ENCODE measurements around the gene ZNF511.
A peak's percentile ranks its signal among the peaks of the same experiment; 100 is the strongest.
"Not testable (repeated sequence)": the region's sequence is repeated elsewhere in the genome, so short reads cannot be mapped to it uniquely, and the experiment has no call there.

Gene ZNF511

DNA sequence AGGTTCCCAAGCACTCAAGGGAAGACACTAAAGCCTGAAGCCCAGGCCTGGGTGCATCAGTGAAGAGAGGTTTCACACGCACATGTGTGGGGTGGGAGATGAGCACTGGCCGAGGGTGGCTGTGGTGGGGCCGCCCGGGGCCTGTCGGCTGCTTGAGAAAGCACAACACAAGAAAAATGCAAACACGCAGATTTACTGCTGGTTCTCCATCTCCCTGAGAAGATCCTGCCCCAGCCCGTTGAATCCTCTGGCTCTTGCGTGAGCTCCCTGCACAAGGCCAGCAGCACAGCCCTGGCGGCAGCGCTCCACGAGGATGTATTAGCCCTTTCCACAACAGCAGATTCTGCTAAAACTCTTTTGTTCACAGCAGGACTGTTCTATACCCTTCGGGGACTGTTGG lies 6.2 kb downstream of the ZNF511 start:
- no peak for DNase-seq (ENCODE audit: low read depth in 2 of 2)

DNA sequence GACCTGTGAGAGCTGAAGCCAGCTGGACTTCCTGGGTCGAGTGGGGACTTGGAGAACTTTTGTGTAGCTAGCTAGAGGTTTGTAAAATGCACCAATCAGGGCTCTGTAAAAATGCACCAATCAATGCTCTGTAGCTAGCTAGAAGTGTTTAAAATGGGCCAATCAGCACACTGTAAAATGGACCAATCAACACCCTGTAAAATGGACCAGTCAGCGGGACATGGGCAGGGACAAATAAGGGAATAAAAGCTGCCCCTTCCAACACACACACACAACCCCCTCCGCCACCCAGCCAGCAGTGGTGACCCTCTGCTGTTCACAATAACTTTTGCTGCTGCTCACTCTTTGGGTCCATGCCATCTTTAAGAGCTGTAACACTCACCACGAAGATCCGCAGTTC lies 7.1 kb downstream of the ZNF511 start:
- no peak for DNase-seq (ENCODE audit: low read depth in 2 of 2)

DNA sequence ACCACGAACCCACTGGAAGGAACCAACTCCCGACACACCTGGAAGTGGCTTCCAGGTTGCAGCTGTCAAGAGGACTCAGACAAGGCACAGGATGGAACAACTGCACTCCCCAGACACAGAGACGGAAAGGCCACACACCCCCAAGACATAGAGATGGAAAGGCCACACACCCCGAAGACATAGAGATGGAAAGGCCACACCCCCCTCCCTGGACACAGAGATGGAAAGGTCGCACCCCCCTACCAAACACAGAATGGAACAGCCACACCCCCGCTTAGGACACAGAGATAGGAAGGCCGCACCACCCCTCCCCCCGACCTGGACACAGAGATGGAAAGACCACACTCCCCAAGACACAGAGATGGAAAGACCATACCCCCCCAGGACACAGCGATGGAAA lies 7.6 kb downstream of the ZNF511 start:
- DNase-seq (ENCODE audit: low read depth in 2 of 2) = no peak

DNA sequence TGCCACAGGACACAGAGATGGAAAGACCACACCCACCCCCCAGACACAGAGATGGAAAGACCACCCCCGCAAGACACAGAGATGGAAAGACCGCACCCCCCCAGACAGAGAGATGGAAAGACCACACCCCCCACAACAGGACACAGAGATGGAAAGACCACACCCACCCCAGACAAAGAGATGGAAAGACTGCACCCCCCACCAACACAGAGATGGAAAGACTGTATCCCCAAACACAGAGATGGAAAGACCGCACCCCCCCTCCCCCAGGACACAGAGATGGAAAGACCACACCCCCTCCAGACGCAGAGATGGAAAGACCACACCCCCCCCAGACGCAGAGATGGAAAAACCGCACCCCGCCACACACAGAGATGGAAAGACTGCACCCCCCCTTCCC lies 8.0 kb downstream of the ZNF511 start:
- no peak for DNase-seq (ENCODE audit: low read depth in 2 of 2)

DNA sequence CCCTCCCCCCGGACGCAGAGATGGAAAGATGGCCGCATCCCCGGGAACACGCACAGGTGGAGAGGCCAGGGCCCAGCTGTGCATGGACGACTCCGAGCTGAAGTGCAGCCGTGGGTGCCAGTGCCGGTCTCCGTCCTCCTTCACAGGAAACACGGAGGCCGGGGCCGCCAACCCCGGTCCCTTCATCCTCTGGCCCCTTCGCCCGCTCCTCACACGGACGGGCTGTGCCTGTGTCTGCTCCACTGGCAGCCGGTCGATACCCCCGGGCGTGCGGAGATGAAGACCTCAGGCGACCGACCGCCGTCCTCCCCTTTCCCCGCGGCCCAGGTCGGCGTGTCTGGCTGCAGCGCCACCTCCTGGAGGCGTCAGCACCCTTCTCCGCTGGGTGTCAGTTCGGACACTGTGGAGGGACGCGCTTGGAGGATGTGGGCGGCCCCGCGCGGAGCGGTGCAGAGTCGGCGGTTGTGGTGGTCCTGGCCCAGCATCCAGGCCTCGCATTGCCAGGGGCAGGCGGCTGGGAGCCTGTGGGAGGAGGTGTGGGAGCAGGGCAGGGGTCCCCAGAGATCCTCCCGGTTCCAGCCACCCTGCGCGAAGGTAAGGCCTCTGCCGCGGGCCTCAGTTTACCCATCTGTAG lies 9.9 kb downstream of the ZNF511 start:
- peak in 1 of 2 donors; percentile 67 for DNase-seq (ENCODE audit: low read depth in 2 of 2)

DNA sequence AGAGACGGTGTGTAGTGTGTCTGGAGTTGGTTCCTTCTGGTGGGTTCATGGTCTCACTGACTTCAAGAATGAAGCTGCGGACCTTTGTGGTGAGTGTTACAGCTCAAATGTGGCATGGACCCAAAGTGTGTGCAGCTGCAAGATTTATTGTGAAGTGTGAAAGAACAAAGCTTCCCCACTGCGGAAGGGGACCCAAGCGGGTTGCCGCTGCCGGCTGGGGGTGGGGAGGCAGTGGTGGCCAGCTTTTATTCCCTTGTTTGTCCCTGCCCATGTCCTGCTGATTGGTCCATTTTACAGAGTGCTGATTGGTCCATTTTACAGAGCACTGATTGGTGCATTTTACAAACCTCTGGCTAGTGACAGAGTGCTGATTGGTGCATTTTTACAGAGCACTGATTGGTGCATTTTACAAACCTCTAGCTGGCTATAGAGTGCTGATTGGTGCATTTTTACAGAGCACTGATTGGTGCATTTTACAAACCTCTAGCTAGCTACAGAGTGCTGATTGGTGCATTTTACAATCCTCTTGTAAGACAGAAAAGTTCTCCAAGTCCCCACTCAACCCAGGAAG lies 12.2 kb downstream of the ZNF511 start:
- DNase-seq (ENCODE audit: low read depth in 2 of 2) = not testable (repeated sequence)

DNA sequence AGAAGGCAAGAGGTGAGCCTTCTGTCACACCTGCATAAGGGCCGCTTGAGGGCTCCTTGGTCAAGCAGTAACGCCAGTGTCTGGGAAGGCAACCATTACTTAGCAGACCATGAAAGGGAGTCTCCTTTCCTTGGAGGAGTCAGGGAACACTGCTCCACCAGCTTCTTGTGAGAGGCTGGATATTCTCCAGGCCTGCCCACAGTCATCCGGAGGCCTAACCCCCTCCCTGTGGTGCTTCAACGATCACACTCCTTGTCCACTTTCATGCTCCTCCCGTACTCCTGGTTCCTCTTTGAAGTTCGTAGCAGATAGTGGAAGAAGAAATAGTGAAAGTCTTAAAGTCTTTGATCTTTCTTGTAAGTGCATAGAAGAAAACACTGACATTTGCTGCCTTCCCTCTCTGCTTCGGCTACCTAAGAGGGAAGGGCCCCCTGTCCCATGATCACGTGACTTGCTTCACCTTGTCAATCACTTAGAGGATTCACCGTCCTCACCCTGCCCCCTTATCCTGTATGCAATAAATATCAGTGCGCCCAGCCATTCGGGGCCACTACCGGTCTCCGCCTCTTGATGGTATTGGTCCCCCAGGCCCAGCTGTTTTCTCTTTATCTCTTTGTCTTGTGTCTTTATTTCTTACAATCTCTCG lies 13.5 kb downstream of the ZNF511 start:
- not testable (repeated sequence) for DNase-seq (ENCODE audit: low read depth in 2 of 2)

DNA sequence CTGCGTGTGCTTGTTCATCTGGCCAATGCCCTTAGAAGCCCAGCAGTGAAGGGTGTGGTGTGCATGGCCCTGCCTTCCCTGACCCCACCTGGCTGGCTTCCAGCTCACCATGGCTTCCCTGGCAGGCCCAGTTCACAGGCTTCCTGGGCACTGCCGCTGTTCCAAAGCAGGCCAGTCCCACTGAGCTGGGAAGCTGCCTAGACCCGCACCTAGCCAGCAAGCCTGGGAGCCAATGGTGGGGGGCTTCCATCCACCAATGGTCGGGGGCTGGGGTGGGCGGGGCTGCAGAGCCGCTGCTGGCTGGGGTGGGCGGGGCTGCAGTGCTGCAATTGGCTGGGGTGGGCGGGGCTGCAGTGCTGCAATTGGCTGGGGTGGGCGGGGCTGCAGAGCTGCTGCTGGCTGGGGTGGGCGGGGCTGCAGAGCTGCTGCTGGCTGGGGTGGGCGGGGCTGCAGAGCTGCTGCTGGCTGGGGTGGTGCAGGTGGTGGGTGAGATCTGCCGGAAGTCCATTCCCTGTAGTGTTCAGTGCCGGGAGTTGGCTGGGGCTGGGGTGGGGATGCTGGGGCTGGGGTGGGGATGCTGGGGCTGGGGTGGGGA lies 15.6 kb downstream of the ZNF511 start:
- DNase-seq (ENCODE audit: low read depth in 2 of 2) = peak; percentile 47 to 69

DNA sequence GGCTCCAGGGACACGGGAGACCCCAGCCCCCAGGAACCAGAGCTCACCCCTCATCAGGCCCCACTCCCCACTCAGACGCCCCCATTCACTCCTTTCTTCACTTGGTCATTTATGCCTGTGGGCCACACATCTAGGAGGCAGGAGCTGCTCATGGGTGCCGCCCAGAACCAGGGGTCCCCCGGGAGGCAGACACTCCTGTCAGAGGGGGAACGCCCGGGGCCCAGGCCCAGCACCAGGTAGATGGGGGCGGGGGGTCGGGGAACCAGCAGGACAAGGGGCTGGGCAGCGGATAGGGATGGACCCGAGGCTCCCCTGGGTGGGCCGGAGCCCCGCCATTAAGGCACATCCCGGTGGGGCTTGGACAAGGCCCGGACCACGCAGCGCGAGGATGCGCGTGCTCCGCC lies 16.1 kb downstream of the ZNF511 start:
- DNase-seq (ENCODE audit: low read depth in 2 of 2) = no peak

DNA sequence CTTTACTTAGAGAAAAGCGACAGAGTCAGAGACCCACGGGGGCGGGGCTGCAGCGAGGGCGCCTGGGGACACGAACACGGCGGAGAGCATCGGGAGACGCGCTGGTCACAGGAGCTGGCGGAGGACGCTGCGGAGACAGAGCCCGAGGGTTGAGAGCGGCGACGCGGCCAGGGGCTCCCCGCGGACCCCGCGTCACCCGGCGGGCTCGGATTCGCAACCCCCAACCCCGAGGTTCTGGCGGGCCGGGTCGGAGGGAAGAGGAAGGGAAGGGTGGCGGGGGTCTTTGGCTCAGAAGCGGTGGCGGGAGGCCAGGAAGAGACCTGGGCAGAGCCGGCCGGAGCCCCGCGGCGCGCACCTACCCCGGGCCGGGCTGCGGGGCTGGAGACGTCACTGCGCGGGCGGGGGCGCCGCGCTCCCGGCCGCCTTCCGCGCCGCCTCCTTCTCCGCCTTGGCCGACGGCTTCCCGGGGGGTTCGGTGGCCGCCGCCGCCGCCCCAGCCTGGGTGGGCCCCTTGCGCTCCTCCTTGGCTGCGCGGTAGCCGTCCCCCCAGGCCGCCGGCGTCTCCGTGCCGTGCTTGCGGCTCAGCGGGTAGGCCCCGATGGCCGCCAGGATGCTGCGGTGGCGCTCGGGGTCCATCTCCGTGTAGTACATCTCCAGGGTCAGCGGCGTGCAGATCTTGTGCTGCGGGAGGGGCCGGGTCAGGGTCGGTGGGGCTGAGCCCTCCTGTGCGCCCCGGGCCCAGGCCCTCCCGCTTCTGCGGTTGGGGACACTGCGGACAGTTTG lies 16.9 kb downstream of the ZNF511 start:
- DNase-seq (ENCODE audit: low read depth in 2 of 2) = no peak

DNA sequence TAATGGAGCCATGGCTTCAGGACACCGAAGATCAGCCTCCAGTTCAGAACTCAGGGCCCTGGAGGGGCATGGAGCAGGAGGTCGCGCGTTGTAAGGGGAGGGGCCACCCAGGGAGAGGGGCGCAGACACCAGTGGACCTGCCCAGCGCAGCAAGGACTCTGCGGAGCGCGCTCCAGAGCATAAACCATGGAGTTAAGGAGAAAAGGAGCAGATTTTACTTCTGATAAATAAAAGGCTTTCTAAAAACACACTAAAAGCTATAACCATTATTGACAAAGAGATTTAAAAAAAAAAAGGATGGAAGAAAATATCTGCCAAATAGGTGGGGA lies 17.5 kb downstream of the ZNF511 start:
- no peak for DNase-seq (ENCODE audit: low read depth in 2 of 2)

DNA sequence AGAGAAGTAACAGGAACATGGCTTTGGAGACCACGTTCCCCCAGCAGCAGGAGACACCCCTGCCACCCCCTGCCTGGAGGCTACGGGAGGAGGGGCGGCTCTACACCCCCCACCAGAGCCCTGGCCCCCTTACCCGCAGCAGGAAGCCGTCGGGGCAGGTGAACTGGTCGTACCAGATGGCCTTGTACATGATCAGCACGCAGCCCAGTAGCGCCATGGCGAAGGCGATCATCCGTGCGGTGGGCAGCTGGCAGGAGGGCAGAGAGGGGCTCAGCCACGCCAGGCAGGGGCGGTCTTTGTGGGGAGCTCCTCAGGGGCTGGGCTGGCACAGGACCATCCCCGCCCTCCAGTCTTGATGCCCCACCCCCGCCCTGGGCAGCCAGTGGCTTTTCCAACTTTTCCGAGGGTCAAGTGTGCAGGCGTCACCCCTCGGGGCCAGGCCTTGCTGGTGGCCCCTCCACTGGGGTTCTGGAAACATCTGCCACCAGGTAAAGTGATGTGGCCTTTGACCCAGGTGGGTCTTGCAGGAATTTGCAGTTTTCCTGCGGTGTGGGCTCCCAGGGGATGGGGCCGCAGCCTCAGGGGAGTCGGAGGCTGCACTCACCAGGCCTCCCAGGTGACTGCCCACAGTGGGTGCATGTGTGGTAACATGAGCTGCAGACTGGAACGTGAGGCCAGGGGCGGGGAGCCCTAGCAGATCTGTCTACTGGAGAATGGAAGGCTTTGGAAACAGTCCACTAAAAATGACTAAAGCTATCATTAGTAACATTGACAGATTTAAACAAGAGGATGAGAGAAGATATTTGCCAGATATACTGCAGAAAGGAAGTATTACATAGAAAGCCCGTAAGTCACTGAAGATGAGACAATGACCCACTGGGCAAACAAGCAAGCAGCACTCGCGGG lies 18.3 kb downstream of the ZNF511 start:
- DNase-seq (ENCODE audit: low read depth in 2 of 2) = no peak

DNA sequence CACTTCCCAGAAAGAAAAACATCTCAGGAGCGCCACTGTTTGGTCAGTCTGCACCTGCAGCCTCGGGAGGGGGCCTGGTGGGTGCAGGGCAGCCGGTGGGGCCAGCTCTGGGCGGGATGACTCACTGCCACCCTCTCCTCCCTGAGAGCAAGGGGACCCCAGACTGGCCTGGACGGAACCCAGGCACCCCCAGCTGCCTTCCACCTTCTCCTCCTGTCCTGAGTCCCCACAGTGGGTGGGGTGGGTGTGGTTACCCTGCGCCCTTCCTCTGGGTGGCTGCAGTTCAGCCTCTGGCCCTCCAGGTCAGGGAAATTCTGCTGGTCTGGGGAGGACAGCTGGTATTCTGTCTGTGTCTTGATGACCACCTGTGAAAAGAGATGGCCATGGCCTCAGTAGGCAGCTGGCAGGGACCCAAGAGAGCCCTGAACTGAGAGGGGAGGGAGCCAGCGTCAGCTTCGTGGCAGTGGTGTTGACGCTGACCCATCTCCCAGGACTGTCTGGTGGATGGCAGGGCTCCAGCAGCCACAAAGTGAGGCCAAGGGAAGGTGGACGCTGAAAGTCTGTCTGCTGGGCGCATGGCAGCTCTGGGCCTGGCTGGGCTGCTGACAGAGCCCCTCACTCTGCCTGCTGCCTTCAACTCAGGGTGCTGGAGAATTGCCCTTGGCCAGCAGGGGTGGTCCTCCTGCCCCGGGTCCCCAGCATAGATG lies 19.1 kb downstream of the ZNF511 start:
- no peak for DNase-seq (ENCODE audit: low read depth in 2 of 2)

DNA sequence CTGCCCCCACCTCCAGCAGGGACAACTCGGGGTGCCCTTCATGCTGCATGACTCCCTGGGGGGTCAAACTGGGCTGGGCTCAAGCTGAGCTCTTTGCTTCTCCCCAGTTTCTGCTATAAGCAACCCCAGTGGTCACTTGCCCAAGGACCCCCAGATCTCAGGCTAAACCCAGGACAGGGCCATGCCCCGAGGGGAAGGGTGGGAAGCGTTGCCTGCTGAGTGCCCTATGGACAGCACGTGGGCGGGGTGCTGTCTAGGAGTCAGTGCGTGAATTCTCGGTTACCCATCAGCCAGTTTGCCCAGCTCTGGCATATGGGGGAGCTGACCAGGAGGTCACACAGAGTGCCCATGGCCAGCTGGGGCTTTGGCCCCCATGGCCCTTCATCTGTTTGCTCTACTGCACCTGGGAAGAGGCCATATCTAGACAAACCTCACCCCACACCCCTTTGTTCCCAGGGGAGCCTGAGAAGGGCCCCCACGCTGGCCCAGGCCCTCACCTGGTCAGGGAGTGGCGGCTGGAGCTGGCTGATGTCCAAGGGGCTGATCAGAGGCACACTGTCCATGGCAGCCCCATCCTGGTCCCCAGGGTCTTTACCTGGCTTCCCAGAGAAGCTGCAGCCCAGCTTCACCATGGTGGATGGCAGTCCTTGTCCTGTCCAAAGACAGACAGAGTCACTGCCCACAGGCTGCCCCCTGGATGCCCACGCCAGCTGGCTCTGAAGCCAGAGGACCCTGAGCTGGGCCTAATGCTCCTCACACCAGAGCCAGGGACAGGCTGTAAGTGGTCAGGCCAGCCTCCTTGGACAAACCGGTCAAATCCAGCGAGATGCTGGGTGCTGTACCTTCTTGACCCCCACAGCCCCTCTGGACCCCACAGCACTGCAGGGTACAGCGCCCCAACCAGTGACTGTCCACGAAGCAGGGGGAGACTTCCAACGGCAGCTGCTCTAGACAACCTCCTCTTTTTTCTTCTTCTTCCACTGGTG lies 19.9 kb downstream of the ZNF511 start:
- DNase-seq (ENCODE audit: low read depth in 2 of 2) = no peak

DNA sequence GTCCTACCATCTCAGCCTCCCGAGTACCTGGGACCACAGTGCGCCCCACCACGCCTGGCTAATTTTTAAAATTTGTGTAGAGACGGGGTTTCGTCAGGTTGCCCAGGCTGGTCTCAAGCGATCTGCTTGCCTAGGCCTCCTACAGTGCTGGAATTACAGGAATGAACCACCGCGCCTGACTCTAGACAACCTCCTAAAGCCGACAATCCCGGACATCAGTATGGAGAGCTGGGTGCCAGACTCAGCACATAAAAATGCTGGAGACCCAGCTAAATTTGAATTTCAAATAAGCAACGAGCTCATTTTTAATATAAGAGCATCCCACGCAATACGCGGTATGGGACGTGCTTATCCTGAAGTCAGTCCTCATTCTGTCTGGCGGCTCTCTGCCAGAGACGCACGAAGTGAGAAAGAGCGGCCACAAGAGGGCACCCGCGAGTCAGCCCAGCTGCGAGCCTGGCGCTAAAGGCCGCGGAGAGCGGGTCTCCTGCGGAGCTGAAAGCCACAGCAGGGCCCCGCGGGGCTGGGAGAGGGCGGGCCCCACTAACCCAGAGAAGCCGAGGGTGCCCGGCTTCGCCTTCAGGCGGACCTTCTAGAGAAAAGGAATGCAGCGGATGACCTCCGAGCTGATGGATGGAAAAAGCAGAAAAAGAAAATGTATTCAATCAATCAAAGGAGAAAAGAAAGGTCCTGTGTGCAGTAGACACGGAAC lies 20.9 kb downstream of the ZNF511 start:
- peak; percentile 74 to 83 for DNase-seq (ENCODE audit: low read depth in 2 of 2)

DNA sequence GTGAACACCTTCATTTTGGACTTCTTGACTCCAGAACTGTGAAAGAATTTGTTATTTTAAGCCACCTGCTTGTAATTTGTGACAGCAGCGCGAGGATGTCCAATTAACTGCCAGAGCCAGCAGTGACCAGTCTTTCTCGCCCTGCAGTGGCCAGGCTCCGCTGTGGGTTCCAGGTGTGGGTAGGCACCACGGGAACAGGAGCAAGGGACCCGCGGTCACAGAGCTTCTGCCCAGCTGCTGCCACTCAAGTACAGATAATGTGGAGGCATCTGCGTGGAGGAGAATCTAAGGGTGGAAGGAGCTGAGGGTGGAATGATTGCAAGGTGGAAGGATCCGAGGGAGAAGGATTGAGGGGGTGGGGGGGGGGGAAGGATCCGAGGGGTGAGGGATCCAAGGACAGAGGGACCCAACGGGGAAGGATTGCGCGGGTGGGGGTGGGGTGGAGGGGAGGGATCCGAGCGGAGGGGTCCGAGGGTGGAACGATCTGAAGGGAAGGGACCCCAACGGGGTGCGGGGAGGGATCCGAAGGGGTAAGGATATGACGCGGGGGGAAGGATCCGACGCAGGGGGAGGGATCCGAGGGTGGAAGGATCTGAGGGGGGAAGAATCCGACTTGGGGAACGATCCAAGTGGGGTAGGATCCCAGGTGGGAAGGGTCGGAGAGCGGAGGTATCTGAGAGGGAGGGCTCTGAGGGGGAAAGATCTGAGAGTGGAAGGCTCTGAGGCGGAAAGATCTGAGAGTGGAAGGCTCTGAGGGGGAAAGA lies 24.4 kb downstream of the ZNF511 start:
- no peak for DNase-seq (ENCODE audit: low read depth in 2 of 2)

DNA sequence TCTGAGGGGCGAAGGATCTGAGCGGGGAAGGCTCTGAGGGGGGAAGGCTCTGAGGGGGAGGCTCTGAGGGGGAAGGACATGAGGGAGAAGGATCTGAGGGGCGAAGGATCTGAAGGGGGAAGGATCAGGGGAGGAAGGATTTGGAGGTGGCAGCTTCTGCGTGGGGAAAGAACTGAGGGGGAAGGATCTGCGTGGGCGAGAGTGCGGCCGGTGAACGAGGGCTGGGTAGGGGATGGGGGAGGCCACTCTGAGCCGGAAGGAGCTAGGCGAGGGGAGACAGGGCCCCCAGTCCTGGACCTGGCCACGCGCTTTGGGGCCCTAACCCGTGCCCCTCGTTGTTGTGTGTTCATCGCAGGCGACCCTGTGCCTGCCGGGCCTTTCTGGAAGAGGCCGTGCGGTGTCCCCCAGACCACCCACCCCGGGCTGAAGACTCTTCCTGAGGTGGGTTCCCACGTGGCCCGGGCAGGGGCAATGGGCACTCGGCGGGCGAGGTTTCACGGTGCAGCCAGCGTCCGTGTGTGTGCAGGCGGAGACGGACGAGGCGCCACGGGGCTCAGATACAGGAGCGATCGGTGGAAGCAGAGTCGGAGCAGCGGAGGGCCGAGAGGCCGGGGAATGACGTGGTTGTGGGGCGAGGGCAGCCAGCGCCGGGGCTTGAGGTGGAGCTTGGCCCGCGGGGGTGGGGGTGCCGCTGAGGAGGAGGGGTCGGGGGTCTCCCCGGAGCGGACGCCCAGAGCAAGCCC lies 26.0 kb downstream of the ZNF511 start:
- no peak for DNase-seq (ENCODE audit: low read depth in 2 of 2)

Measured in stimulated activated CD4-positive, alpha-beta T cell treated with anti-CD3 and anti-CD28 coated beads, Interleukin-15, amount 100 ng/mL, for 48 hours (primary cell).